Common myeloid progenitor, CD34-positive (primary cell): ENCODE measurements around the gene TEKT3.

Experiments used
- CTCF ChIA-PET: fragments of 350-600 bp; sonication (Branson Sonifier 250); formaldehyde crosslinking; loops from one replicate; lab custom pipeline; 2021; ENCODE audit warnings: antibody characterized with exemption; lab: Charles Lee
- POLR2A ChIA-PET: fragments of 350-600 bp; sonication (Branson Sonifier 250); formaldehyde crosslinking; loops from one replicate; lab custom pipeline; 2021; ENCODE audit warnings: antibody characterized with exemption; lab: Charles Lee
- DNase-seq, 3 donors: peaks; one replicate each; pipeline versions ENCODE4 v3.0.0 to v3.0.0-alpha.2; 2013
- H3K27ac ChIP-seq, 2 experiments: 1 replicate in 1 of 2; 2 replicates in 1 of 2; pipeline ENCODE4 v1.7.0; 2013; ENCODE audit warnings: inconsistent platforms in 2 of 2, low read length in 2 of 2, mild to moderate bottlenecking in 2 of 2, low read depth in 1 of 2, moderate library complexity in 1 of 2; ENCODE audit not compliant: severe bottlenecking in 2 of 2, insufficient read depth in 1 of 2, poor library complexity in 1 of 2
- H3K27me3 ChIP-seq, 5 experiments: replicated peaks in 2 of 5; 1 replicate in 3 of 5; 2 replicates in 2 of 5; pipeline versions ENCODE4 v1.6.1 to v1.7.0; 2013; ENCODE audit warnings: low read length in 4 of 5, mild to moderate bottlenecking in 2 of 5, moderate library complexity in 2 of 5, inconsistent platforms in 1 of 5; ENCODE audit not compliant: insufficient read depth in 5 of 5, control insufficient read depth in 4 of 5
- H3K36me3 ChIP-seq, 4 experiments: 1 replicate in 2 of 4; 2 replicates in 2 of 4; pipeline versions ENCODE4 v1.6.1 to v1.7.0; 2013; ENCODE audit warnings: low read length in 3 of 4, control low read depth in 1 of 4, mild to moderate bottlenecking in 1 of 4; ENCODE audit not compliant: control insufficient read depth in 4 of 4, insufficient read depth in 4 of 4
- H3K4me1 ChIP-seq, 4 experiments: 1 replicate in 3 of 4; 2 replicates in 1 of 4; pipeline versions ENCODE4 v1.6.1 to v1.7.1; 2013; ENCODE audit warnings: low read length in 3 of 4, mild to moderate bottlenecking in 3 of 4, control low read depth in 1 of 4, inconsistent platforms in 1 of 4, moderate library complexity in 1 of 4; ENCODE audit not compliant: control insufficient read depth in 4 of 4, insufficient read depth in 4 of 4; ENCODE audit errors: control extremely low read depth in 1 of 4
- H3K4me3 ChIP-seq, 7 experiments: 1 replicate in 4 of 7; 2 replicates in 3 of 7; pipeline versions ENCODE4 v1.5.1 to v1.7.0; 2013; ENCODE audit warnings: mild to moderate bottlenecking in 7 of 7, low read length in 6 of 7, moderate library complexity in 6 of 7, inconsistent platforms in 2 of 7, low read depth in 2 of 7, control low read depth in 1 of 7; ENCODE audit not compliant: insufficient read depth in 4 of 7, control insufficient read depth in 1 of 7; ENCODE audit errors: extremely low read depth in 1 of 7
- H3K9me3 ChIP-seq, 5 experiments: 1 replicate in 4 of 5; 2 replicates in 1 of 5; pipeline versions ENCODE4 v1.6.1 to v1.7.1; 2013; ENCODE audit warnings: low read length in 4 of 5, mild to moderate bottlenecking in 2 of 5, inconsistent platforms in 1 of 5, low read depth in 1 of 5, moderate library complexity in 1 of 5; ENCODE audit not compliant: control insufficient read depth in 4 of 5, insufficient read depth in 2 of 5; ENCODE audit errors: control extremely low read depth in 1 of 5
- WGBS: methylation state at CpG from one replicate; pipeline ENCODE4 v1.1.5; 2013; ENCODE audit not compliant: insufficient coverage; 5-methylcytosine and 5-hydroxymethylcytosine counted together

TEKT3 gene

GRCh38 chr17:15351925-15352324 is 10.5 kb upstream of the TEKT3 start:
- POLR2A ChIA-PET: no interaction called here
- 86% methylated on average over 3 of the region's 3 CpGs for WGBS
- H3K4me1 ChIP-seq: no peaks in the 10 kb centered on the region
- no peaks in the 10 kb centered on the region for H3K36me3 ChIP-seq
- CTCF ChIA-PET: no interaction called here
- no peak overlapping the region for H3K27ac ChIP-seq
- H3K27me3 ChIP-seq: peaks cover 0 to 17% (median 5%) of the 10 kb centered on the region in 5 experiments
- no peaks in the 10 kb centered on the region for H3K9me3 ChIP-seq
- no peak overlapping the region for H3K4me3 ChIP-seq
- DNase-seq: no peak

- Histone ChIP-seq H3K4me3 (no peak overlapping the region), H3K27me3 (peaks cover 0 to 18% (median 5%) of the 10 kb centered on the region in 5 experiments), H3K4me1 (no peaks in the 10 kb centered on the region), H3K9me3 (no peaks in the 10 kb centered on the region), H3K27ac (no peak overlapping the region), H3K36me3 (no peaks in the 10 kb centered on the region)
- POLR2A ChIA-PET: no interaction called here
- no peak for DNase-seq
- CTCF ChIA-PET: no interaction called here
- 94% methylated on average over 3 of the region's 4 CpGs for WGBS
Observed at GRCh38 chr17:15351478-15351840, 10.1 kb upstream of the TEKT3 start.

GRCh38 chr17:15350777-15351477 is 9.5 kb upstream of the TEKT3 start:
- ChIA-PET CTCF (no interaction called here), POLR2A (no interaction called here)
- H3K36me3 ChIP-seq: no peaks in the 10 kb centered on the region
- DNase-seq: no peak
- no peak overlapping the region for H3K27ac ChIP-seq
- no peaks in the 10 kb centered on the region for H3K4me1 ChIP-seq
- H3K4me3 ChIP-seq: no peak overlapping the region
- WGBS: 80% methylated on average over 9 of the region's 10 CpGs
- H3K27me3 ChIP-seq: peaks cover 0 to 23% (median 5%) of the 10 kb centered on the region in 5 experiments
- H3K9me3 ChIP-seq: no peaks in the 10 kb centered on the region

- ChIA-PET CTCF (no interaction called here), POLR2A (no interaction called here)
- peaks cover 0 to 36% (median 10%) of the 10 kb centered on the region in 5 experiments for H3K27me3 ChIP-seq
- no peaks in the 10 kb centered on the region for H3K9me3 ChIP-seq
- H3K36me3 ChIP-seq: no peaks in the 10 kb centered on the region
- H3K4me1 ChIP-seq: no peaks in the 10 kb centered on the region
- H3K4me3 ChIP-seq: no peak overlapping the region
- no peak for DNase-seq
- H3K27ac ChIP-seq: no peak overlapping the region
- 67% methylated on average over 1 of the region's 2 CpGs for WGBS
Observed at GRCh38 chr17:15349119-15349518, 7.7 kb upstream of the TEKT3 start.

GRCh38 chr17:15348021-15348420 is 6.6 kb upstream of the TEKT3 start:
- Histone ChIP-seq H3K27me3 (peaks cover 0 to 45% (median 10%) of the 10 kb centered on the region in 5 experiments), H3K4me1 (no peaks in the 10 kb centered on the region), H3K9me3 (no peaks in the 10 kb centered on the region), H3K4me3 (no peak overlapping the region), H3K27ac (no peak overlapping the region), H3K36me3 (no peaks in the 10 kb centered on the region)
- WGBS: 88% methylated on average over 4 of the region's 4 CpGs
- no peak for DNase-seq
- CTCF ChIA-PET: interaction anchor here (0.9 kb wide), 1 partner anchor 100 kb away, joined by 3 read pairs; no protein-coding TSS in a partner anchor
- POLR2A ChIA-PET: no interaction called here

- Histone ChIP-seq H3K9me3 (no peaks in the 10 kb centered on the region), H3K27me3 (peaks cover 3 to 57% (median 25%) of the 10 kb centered on the region in 5 experiments), H3K4me1 (peaks cover 0 to 8% (median 4%) of the 10 kb centered on the region in 4 experiments), H3K36me3 (no peaks in the 10 kb centered on the region), H3K4me3 (no peak overlapping the region), H3K27ac (no peak overlapping the region)
- DNase-seq: no peak
- WGBS: 87% methylated on average over 4 of the region's 13 CpGs
- ChIA-PET CTCF (no interaction called here), POLR2A (no interaction called here)
Observed at GRCh38 chr17:15346066-15346595, 4.7 kb upstream of the TEKT3 start.

- ChIA-PET POLR2A (no interaction called here), CTCF (no interaction called here)
- Histone ChIP-seq H3K9me3 (peaks cover 0 to 4% (median 0%) of the 10 kb centered on the region in 5 experiments), H3K4me3 (no peak overlapping the region), H3K27ac (no peak overlapping the region), H3K36me3 (no peaks in the 10 kb centered on the region), H3K4me1 (peaks cover 0 to 10% (median 4%) of the 10 kb centered on the region in 4 experiments), H3K27me3 (peaks cover 5 to 77% (median 37%) of the 10 kb centered on the region in 5 experiments)
- 91% methylated on average over 3 of the region's 4 CpGs for WGBS
- no peak for DNase-seq
Observed at GRCh38 chr17:15343749-15344148, 2.4 kb upstream of the TEKT3 start.
